T follicular helper cell (primary cell): Measurements from ENCODE around the gene RNF183.
A peak's percentile ranks its signal among the peaks of the same experiment; 100 is the strongest.
"Not testable (repeated sequence)": the region's sequence is repeated elsewhere in the genome, so short reads cannot be mapped to it uniquely, and the experiment has no call there.

Experiments used
- DNase-seq: peaks from one replicate; pipeline ENCODE4 v3.0.0-alpha.2; 2020; ENCODE audit warnings: low read depth

The RNF183 gene

DNA sequence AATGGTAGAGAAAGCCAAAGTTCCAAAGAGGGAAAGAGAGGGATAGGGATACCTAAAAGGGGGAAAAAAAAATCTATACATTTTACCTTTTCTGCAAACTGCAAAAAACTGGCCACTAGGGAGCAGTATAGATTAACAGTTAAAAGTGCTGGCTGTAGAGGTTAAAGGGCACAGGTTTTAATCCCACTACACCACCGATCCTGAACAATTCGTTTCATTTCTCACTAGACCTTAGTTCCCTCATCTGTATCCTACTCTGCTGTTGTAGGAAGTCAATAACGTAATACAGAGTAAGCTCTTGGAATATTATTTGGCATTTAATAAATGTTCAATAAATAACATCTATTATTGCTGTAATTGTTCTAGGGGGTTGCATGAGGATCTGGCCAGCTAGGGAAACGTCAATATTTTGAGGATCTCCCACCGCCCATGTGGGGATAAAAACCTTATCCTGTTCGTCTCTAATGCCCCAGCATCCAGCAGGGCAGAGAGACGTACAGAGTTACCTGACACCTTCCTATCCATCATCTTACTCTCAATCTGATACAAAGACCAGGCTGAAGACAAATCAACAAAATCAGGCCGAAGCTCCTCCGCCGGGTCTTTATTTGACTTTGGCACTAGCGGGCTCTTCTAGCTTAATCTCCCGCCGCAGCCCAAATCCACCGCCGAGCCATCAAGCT lies 28.6 kb downstream of the RNF183 start:
- DNase-seq, result peak; percentile 15

DNA sequence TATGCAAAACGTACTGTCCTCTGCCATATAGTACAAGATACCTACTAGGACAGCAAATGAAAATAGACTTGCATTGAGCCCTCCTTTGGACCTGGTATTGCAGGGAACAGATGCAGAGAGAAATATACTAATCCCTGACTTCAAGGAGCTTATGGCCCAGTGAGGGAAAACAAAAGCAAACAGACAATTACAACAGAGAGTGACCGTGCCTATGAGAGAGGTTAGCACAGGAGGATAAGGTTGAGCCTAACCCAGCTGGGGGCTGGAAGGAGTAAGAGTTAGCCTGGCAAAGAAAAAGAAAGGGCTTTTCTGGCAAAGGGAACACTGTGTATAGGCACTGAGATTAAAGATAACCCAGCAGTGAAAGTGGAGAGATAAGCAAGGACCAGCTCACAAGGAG lies 33.3 kb downstream of the RNF183 start:
- no peak for DNase-seq

DNA sequence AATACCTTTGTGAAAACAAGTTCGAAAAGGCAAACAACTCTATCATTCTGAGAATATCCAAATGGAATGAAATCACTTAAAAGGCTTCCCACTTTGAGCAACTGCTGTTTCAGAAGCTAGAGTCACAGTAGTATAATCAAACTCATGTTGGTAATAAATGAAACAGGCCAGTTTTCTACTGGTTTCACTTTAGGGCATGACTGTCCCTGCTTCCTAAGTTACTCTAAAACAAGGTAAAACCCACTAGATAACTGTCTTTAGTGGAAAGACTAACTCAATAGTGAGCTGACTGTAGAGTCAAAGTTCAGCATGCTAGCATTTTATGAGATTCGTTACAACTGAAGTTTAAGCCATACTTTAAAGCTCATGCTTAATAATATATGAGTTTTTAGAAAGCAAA lies 33.8 kb downstream of the RNF183 start:
- DNase-seq, result no peak

DNA sequence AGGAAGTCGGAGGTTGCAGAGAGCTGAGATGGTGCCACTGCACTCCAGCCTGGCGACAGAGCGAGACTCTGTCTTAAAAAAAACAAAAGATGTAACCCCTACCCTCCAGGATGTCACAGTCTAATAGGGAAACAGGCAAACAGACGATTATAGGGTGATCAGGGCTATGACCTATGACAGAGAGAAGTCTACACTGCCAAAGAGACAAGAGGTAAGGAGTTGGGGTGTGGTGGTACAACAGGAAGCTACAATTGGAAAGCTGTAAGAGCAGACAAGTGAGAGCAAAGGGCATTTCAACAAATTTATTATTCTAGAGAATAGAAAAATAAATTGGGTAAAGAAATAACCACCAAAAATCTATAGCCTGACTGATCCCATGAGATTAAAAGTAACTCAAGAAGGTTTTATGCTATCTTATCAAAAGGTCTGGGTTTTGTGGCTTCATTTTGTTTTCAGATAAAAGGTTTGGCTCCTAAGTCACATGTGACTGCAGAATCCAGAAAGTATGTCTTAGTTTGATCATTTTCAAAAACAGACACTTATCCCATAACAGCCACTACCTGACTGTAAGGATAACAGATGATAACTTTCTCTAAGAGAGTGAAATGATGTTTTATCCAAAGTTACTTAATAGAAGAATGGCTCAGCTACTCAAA lies 35.1 kb downstream of the RNF183 start:
- no peak for DNase-seq

DNA sequence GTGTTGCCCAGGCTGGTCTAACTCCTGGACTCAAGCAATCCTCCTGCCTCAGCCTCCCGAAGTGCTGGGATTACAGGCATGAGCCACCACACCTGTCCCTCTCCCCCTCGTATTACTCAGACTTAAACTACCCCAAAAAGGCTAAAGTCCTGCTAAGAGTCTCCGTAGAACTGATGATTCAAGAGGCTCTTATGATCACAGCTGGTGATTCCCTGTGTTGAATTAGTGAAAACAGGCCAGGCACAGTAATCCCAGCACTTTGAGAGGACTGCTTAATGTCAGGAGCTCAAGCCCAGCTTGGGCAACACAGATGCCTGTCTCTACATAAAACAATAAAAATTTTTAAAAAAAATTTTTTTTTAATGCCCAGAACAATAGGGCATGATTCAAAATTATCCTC lies 37.0 kb downstream of the RNF183 start:
- DNase-seq, result no peak

DNA sequence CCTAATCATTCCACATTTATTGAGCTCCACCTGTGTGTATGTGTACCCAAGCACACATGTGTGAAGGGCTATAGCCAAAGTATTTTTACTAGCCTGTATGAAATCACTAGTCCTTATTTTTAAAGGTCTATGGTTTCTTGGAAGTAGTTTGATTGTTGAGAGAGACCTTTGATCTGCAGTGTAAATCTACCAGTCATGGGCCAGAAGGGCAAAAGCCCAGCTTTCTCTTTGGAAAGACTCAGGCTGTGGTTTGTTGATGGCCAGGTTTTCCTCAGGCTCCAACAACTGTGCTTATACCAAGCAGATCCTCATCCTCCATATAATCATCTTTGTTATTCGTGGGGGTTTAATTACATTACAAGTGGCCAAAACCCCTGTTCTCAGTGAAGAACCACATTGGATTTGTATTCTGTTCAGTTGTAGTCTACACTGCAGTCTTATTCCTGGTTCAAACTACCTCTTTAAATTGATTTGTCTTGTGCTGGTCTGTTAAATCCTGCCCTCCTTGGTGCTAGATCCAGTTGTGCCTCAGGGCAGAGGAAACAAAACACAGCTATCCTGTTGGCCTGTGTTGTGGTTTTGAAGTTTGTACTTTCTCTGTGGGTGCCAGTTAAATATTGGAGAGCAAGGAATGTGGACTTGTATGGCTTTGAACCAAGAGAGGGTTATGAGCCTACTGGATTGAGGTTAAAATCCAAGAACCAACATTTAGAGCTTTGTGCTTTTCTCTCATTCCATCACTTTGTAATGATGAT lies 41.1 kb downstream of the RNF183 start:
- DNase-seq, result no peak

DNA sequence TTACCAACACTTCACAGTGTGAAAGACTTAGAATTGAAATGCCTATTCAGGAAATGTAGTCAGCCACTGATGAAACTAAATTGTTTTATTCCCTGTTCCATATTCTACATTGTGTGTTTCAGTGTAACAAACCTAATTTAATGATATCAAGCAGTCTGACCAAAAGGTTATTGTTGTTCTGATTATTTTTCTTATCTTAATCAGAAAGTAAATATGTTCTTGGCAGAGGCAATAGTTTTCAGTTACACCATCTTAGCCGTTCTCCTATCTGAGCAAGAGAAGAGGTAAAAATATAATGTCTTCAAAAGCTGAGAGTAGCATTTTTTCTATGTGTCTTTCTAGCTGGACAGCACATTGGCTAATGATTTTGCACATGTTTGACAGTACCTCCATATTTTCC lies 44.9 kb downstream of the RNF183 start:
- no peak for DNase-seq

DNA sequence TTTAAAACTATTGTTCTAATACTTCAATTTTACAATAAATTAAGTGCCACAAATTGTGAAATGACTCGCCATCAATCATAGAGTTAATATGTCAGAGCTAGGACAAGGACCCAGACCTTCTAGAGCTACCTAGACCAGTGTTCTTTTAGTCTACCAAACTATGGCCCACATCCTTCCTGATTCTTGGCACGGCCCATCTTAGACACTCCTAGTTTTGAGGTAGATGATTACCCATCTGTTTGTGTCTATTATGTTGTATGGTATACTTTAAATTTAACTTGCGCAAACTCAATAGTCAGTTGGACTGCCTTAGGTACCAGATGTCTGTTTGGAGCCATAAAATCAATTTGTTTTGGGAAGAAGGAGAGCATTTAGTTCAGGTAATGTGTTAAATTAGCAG lies 45.3 kb downstream of the RNF183 start:
- no peak for DNase-seq

DNA sequence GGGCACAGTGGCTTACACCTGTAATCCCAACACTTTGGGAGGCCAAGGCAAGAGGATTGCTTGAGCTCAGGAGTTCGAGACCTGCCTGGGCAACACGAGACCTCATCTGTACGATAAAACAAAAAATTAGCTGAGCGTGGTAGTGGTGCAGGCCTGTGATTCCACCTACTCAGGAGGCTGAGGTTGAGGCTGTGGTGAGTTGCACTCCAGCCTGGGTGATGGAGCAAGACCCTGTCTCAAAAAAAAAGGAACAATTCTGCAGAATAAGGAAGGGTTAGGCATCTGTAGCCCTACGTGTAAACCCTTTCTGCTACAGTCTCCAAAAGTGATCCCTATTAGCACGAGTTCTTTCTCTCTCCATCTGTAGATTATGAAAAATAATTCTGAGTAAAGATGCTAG lies 47.7 kb downstream of the RNF183 start:
- no peak for DNase-seq

DNA sequence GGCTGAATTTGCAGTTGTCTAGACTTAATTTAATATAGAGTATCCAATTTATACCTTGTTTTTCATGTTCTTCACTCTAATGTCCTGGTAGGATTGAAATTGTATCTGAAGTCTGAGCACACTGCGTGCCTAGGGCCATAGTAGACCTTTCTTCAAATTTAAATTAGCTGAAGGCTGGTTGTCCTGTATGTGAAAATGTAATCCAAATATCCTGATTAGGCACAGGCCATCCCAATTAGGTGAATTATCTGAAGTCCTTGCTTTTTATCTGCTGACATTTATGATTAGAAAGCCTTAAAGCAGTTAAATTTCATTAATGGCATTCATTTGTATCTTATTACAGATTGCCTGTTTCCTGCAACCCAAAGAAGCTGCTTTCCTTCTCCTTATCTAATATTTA lies 48.2 kb downstream of the RNF183 start:
- DNase-seq, result no peak

DNA sequence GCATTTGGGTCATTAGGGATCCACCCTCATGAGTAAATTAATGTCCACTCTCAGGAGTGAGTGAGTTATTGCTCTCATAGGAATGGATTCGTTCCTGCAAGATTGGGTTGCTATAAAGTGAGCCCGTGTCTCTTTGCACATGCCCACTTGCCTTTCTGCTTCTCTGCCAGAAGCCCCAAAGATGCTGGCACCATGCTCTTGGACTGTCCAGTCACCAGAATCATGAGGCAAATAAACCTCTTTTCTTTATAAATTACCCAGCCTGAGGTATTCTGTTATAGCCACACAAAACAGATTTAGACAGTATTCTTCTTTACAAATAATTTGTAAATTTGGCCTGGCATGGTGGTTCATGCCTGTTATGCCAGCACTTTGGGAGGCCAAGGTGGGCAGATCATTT lies 52.4 kb downstream of the RNF183 start:
- no peak for DNase-seq

DNA sequence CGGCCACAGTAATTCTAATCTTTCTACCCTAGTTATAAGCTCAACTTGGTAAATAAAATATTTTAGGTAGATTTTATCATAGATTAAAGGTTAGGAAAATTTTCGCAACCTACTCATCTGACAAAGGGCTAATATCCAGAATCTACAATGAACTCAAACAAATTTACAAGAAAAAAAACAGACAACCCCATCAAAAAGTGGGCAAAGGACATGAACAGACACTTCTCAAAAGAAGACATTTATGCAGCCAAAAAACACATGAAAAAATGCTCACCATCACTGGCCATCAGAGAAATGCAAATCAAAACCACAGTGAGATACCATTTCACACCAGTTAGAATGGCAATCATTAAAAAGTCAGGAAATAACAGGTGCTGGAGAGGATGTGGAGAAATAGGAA lies 53.5 kb downstream of the RNF183 start:
- not testable (repeated sequence) for DNase-seq

DNA sequence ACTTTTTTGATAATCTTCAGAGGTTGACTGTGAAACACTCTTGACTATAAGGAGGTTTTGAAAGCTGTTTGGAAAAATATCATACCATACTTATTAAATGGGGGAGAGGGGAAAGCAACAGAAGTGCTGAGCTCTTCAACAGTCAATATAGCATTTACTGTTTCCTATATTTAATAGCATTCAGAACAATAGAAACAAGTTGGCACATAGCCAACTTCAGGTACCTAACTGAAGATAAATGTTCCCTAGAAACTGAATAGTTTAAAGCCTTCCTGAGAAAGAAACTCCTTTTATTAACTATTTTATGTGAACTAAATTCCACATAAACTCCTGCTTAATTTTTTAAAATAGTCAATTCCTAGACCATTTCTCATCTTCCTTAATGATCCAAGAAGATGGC lies 55.5 kb downstream of the RNF183 start:
- no peak for DNase-seq
